Skin of body (tissue), 2 donors: ENCODE results near the gene HMG20A. TPM values are rescaled to one million over a fixed set of nuclear protein-coding genes. Genes with fewer than 3 reads are reported as not detected.
A peak's percentile ranks its signal among the peaks of the same experiment; 100 is the strongest.

Source experiments
- DNase-seq: peaks from one replicate; lab custom pipeline; 2025; lab: John Stamatoyannopoulos, UW
- total RNA-seq: library from RNA; depleted of rRNA; stranded (reverse); fragments of >200 nt; gene quantifications from one replicate; pipeline ENCODE4 v1.2.3, GENCODE V29; 2014

HMG20A gene
- total RNA-seq, 1 donor from 2014 or later, result 35.1 TPM

DNA sequence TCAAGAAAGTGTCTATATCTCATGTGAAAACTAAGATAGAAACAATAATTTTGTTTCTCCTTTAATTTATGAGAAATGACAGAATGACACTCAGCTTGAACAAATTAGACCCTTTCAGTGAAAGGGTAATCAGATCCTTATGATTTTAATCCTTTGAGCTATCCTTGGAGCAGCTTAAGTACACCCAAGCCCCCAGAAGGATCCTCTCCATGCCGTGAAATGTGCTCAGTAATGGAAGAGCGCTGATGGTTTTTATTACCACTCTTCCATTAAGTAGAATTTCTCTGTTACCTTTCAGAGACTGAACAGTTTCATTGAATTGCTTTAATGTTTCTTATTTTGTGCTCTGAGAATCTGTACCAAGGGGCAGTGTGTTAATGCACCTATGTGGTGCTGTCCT is 54.3 kb downstream of the HMG20A start:
- peak; percentile 40 for DNase-seq

DNA sequence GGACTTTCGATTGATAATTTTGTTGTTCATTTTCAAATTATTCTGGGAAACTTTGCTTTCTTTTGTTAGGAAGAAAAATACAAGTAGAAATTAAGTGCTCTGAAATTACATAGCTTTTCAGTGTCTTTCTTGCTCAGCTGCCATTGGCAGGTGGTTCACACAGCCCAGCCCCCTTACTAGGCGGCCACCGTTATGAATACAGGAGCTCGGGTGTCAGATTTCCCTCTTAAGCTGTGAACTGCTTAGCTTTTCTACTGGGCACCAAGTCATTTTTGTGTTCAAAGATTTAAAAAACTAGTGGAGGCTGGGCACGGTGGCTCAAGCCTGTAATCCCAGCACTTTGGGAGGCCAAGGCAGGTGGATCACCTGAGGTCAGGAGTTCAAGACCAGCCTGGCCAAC is 55.2 kb downstream of the HMG20A start:
- peak; percentile 12 for DNase-seq

DNA sequence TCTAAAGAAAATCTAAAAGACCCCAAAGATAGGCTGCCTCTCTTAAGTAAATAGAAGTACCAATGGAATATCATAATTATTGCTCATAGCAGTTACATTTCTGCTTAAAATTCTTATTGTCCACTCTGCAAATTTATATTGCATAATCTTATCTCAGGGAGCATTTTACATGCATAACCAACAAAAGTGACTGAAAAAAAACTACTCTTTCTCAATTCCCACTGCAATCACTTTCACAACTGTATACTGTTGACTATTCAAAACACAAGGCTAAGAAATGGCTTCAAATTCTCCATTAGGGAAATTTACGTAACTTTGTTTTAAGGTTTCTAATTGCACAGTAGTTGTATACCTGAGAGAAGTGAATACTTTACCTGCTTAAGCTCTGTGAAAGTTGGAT is 56.3 kb downstream of the HMG20A start:
- DNase-seq, result no peak

DNA sequence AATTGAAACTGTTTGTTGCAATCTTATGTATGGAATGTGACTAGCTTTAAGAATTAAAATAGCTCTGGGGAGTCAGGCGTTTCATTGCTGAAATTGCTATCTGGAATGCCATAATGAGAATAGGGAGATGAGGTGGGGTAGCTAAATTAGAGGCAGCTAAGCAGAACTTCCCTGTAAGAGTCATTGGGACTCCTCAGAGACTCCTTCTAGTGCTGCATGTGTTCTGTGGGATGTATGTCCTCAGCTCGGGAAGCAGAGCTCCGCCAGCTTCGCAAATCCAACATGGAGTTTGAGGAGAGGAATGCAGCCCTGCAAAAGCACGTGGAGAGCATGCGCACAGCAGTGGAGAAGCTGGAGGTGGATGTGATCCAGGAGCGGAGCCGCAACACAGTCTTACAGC is 57.4 kb downstream of the HMG20A start:
- no peak for DNase-seq

DNA sequence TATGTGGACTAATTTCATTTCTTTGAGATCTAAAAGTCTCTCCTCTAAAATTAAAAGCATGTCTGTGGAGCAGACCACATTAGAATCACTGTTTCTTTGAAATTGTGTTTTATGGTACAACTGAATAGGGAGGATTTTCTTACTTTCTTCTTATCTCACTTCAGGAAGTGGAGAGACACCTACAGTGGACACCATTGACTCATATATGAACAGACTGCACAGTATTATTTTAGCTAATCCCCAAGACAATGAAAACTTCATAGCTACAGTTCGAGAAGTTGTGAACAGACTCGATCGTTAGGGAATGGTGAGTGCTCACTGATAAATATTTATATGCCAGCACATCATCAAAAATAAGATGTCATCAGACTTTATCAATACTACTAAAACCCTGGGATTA is 58.3 kb downstream of the HMG20A start:
- DNase-seq, result no peak

DNA sequence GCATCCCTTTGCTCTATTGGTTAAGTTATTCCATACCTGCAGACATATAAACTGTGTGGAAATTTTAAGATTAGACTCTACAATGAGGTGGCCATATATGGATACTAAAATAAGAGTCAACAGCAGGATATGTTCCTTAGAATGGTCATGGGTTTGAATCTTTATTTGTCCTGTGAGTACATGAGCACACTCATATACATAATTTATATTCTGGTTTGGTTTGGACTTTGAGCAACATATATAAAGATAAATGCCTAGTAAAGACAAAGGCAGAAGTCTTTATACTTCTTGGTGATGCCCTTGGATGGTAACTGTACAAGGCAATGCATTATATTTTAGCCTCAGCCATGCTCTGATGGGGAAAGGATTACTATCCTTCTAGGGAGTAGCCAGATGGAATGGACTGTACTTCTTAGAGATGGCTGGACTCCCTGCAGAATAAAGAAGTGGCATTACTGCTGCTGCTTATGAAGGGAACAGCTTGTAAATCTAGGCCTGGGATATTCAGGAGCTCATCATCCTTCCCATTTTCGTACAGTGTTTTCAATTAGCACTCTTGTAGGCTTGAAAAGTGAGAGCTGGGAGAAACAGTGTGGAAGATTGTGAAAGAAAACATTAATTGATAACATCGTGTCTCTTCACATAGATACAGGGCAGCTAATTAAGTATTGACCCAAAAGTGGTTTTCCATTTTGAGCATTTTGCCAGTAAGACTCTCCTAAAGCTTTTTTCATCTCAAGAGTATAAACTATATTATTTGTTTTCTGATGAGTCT is 60.4 kb downstream of the HMG20A start:
- peak; percentile 17 for DNase-seq

DNA sequence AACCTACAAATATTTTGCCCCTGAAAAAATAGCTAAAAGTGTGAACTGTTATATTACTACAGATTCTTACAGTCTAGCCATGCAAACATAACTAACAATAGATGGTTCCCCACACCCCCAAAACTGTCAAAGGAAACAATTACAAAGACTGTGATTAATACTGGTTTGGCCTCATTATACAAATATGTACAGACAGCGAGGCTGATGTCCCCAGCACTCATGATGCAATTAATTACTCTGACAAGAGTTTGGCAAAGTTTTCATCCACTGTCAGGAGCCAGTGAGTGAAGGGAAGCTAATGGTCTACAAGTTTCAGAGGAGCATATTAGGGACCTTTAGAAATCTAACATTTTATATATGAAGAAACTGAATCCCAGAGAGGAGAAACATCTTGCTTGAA is 61.0 kb downstream of the HMG20A start:
- DNase-seq, result peak; percentile 76

DNA sequence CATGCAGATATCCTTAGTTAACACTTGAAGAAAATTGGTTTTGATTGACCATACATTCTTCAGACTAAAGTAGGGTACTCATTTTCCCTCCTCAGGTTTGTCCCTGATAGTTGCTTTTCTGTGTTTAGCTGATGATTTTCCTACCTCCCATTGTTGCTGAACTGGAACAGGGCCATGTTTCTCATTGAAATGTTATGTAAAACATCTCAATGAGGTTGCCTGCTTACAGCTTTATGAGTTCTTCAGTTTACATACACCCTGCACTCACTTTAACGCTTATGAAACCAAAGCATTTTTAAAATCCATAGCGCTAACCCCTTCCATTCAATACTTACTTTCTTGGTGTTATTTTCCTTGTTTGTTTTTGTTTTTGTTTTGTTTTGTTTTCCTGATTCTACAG is 61.9 kb downstream of the HMG20A start:
- peak; percentile 50 for DNase-seq

DNA sequence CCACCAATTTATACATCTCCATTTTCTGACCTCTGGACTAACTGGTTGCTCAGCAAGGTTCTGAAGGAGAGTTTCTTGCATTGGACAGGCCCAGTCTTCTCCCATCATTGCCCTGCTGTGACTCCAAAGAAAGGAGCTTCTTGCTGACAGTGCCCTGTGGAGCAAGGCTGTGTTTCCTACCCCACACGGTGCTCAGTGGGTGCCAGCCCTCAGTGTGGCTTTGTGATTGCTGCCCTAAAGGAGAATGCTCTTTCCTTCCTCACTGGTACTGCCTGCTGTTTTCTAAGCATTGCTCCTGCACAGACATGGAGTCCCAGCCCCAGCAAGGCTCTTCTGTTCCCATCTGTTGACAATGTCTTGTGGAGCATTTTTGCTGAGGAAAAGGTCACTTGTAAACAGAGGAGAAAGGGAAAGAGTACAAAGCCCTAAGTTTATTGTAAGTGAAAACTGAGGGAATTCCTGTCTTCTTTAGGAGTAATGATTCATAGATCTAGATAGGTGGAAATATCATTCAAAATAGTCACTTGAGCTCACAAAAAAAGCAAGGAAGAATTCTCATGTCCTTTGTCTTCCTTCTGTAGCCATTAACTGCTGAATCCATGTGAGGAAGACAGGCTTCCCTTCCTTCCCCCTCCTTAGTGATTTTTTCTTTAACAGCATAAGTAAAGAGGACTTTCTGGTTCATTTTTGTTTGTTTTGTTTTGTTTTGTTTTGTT is 62.9 kb downstream of the HMG20A start:
- DNase-seq, result no peak

DNA sequence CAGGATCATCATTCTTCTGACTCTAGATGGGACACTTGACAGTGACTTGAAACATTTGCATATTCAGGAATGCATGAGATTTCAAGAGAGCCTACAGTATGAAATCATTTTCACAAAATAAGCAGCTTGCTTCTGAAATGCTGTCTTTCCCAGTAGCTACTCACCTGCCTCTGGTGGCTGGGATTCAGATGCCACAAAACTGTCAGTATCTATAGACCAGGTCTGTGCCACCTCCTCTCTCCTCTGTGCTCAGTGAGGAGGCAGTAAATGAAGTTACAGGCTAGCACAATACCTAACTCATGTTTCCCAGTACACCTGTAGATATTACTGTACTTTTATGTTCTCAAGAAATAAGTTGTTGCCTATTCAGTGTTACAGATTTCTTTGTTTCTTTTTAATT is 64.3 kb downstream of the HMG20A start:
- no peak for DNase-seq

DNA sequence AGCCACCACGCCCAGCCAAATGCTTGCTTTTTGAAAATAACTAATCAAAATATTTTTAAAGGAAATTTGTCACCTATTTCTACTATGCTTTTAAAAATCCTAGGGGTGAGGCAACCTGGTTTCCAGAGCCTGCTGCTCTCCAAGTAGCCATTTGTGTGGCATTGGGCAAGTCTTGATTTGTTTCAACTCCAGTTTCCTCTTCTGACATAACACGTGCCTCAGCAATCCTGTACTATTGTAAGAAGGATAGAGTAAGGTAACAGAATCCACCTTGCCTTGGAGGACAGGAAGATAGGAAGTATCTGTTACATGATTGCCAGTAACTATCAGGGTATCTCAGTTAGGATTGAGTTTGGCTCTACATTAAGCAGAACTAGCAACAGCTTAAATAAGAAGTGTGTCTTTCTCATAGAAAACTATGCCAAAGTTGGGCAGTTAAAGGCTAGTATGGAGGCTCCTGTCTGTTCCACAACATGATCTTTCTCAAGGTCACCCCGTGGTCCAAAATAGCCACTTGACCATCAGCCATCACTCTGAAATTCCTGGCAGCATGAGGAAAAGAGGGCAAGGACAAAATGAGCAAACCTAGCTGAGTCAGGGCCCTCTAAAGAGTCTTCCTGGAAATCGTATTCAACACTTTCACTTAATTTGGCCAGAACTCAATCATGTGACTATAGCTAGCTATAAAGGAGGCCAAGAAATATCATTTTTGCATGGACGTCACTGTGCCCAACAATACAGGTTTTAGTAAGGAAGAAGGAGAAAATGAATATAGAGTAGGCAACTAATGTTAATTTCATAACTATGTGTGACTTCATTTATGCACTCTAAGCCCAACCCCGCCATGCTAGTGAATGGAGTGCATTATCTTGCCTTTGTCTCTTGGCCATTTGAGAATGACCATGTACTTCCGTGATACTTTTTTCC is 66.1 kb downstream of the HMG20A start:
- DNase-seq, result no peak

DNA sequence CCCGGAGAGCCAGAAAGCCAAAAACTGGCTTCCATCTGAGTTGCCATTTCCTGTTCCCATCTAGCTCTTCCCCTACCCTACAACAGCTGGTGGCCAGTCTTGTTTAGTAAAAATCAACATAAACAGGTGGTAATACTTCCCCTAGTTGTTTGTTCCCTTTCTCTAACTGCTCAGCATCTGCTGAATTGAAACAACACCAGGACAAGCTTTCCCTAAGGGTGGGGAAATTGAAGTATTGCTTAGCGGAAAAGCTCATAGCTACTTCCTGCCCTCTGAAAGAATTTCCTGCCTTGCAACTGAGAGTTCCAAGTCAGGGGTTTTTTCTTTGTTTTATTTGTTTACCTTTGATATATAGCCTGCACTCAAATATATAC is 66.8 kb downstream of the HMG20A start:
- peak; percentile 38 for DNase-seq

DNA sequence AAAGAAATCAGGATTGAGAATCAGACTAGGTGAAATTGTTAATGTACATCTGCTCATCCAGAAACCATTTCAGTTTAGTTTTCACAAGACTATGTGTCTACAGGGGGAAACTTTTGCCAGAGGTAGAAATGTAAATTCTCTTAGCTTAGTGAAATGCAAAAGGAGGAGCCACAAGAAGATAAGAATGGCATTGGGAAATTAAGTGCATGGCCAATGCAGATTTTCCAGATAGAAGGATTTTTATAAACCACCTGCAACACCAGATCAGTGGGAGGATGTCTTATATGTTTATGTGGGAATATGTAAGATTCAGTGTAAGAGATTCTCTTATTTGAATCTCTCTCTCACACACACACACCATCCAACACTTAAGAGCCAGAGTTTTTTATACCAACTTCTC is 67.2 kb downstream of the HMG20A start:
- DNase-seq, result no peak

DNA sequence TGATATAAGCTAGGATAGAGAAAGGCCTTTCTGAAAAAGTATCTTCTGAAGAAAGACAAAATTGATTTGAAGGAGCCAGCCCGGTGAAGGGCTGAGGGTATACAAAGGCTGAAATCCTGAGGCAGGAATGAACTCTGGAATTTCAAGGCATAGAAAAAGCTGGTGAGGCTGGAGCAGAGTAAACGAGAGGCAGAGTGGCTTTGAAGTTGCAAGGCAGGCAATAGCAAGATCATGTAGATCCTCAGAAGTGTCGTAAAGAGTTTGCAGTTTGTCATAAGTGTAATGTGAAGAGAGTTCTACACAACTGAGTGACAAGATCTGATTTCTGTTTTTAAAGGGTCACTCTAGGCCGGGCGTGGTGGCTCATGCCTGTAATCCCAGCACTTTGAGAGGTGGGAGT is 69.0 kb downstream of the HMG20A start:
- DNase-seq, result no peak

DNA sequence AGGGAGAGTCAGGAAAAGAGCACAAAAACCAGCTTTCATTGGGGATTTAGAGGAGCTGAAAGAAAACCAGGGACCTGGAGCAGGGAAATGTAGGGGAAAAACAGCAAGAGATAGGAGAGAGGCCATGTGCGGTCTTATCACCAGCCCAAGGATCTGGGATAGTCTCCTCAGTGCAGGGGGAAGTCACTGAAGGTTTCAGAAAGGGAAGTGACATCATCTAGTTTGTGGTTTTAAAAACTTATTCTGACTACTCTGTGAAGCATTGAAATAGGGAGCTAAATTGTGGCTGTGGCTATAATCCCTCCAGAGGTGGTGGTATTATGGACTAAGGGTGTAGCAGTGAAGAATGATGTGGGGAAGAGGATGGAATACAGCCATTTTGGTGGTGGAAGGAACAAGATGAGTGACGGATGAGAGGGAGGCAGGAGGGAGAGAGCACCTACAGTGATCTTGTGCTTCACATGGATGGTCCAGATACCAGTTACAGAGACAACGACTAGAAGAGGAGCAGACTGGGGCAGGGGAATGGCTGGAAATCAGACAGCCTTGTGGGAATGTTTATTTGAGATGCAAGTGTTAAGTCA is 72.7 kb downstream of the HMG20A start:
- DNase-seq, result no peak

DNA sequence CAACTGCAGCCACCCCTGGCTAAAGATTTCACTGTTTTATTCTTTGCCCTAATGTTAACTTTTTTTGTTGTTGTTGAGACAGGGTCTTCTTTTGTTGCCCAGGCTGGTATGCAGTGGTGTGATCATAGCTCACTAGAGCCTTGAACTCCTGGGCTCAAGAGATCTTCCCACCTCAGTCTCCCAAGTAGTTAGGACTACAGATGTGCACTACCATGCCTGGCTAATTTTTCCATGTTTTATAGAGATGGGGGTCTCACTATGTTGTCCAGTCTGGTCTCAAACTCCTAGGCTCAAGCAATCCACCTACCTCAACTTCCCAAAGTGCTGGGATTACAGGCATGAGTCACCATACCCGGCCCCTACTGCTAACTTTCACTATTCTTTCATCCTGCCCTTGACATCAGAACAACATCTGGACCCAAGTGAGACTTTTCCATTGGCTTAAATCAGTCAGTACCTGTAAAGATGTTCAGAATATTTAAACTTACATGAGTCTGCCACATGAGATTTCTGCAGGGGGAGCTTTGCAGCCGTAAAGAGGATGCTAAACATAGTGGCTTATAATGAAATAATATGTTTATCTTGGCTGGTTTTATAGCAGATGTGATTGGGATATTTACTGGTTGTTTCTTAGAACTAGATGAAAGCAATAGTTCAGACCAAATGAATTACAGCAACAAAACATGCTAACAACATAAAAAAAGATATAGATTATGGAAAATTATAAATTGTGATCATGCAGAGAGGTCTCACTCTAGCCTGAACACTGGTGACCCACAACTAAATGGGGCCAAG is 73.6 kb downstream of the HMG20A start:
- DNase-seq, result no peak

DNA sequence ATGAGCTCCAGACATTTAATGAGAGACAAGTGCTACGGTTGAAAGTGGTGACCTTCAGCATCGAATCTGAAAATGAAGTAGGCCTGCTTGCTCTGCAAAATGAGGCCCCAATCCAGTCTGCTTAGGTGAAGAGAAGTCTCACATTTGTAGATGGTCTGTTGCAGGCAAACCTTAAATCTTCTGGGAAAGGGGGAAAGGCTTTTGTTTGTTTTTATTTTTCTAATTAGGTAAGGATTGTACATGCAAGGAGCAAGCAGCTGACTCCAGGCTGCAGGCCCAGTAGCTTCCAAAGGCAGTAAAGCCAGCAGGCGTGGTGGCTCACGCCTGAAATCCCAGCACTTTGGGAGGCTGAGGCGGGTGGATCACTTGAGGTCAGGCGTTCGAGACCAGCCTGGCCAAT is 74.3 kb downstream of the HMG20A start:
- DNase-seq, result no peak

DNA sequence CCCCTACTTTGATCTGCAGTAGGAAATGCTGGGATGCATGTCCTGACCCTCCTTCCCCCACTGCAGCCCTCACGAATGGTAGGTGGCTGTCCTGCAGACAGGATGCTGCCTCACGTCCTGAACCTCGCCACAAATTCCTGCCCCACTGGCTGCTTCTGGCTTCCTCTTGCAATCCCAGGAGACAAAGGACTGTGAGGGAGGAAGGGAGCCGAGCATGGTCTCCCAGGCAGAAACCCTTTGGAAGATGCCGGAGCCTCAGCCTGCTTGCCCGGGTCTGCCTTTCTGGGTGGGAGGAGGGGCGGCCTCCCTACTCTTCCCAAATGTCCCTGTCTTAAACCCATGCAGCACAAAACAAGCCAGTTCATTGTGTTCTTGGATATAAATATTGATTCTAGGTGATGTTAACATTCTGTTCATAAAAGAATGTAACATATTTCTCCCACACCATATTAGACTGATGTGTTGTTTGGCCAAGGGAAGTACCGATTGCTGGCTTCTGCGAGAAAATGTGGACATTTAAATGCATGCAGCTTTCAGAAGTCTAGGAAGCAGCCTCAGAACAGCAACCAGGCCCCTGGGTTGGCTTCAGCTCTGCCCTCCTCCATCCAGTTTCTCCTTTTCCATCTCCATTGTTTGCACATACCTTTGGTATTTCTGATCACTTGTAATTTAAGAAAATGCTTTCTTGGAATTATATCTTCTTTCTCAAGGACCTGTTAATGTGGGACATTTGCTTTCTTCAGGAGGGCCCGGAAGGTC is 75.3 kb downstream of the HMG20A start:
- peak; percentile 41 for DNase-seq

DNA sequence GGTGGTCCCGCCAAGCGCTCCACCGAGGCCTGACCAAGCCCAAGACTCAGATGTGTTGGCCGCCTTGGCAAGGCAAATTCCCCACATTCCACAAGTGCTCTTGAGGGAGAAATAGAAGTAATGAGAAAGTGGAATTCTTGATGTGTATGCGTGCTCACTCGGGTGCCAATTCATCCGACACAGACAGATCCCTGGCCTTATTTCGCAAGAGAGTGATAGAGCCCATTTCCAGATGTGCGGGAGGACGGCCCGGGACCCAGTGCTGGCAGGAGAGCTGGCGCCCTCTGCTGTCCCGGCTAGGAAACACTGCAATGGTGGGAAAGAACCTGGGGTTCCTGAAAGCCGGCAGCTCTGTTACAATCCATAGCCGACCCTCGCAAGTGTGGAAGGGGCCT is 76.0 kb downstream of the HMG20A start:
- DNase-seq, result peak; percentile 97

DNA sequence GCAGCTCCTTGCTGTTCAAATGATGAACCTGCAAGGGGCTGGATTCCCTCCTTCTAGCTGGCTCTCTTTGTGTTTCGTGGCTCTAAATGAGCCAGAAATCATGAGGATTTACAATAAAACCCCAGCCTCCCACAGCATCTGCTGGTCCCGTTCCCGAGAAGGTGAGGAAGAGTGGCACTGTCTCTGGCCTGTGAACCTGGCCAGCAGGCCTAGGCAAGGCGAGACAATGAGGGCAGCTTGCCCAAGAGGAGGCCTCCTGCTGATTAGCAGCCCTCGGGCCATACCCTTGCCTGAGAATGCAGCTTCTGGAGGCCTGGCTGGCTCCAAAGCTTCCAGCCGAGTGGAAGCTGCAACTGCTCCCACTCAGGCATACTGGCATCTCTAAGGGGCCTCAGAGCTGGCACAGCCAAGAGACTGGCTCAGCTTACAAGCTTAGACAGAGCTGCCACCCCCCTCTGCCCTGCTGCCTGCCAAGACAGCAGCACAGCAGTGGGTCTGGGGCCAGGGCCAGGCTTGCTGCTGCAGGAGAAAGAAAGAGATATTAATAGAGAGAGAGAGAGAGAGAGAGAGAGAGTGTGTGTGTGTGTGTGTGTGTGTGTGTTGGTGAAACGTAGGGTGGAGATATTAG is 76.5 kb downstream of the HMG20A start:
- DNase-seq, result peak; percentile 33
